Tongue (tissue), 3 donors: Measurements from ENCODE around the gene NUMA1. TPM values are rescaled to one million over a fixed set of nuclear protein-coding genes. Genes with fewer than 3 reads are reported as not detected.

ENCODE experiments used
- DNase-seq: peaks from one replicate; pipeline ENCODE4 v3.0.0-alpha.2; 2015
- small RNA-seq: library from RNA; depleted of rRNA; stranded (forward); fragments of <200 nt; gene quantifications from one replicate; pipeline ENCODE3, GENCODE V24; 2014; ENCODE audit warnings: low replicate concordance
- total RNA-seq: library from RNA; depleted of rRNA; stranded (reverse); fragments of >200 nt; gene quantifications from one replicate; pipeline ENCODE4 v1.2.3, GENCODE V29; 2014

Gene NUMA1
- total RNA-seq, 1 donor from 2014 or later, result 260 TPM

GRCh38 chr11:71963468-71963867 is 116.9 kb downstream of the NUMA1 start:
- no peak for DNase-seq

DNA sequence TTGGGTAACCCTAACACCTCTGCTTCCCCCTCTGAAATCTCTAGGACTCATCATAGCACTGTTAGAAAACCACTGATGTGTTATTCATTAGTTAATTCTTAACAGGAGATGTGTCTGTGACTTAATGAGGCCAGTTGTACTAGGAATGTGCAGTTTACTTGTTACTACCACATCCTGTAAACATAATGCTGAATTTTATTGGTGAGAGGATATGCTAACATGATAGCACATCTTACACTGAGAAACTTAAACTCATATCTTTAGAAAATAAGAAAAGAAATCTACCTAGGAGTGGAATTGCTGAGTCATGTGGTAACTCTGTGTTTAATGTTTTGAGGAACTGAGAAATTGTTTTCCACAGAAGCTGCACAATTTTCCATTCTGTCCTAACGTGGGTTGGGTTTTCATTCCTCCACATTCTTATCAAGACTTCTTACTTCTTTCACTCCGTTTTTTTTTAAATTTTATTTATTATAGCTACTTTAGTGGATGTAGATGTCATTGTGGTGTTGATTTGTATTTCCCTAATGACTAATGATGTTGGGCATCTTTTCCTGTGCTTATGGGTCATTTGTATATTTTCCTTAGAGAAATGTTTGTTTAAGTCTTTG is 117.8 kb downstream of the NUMA1 start:
- DNase-seq, result no peak

DNA sequence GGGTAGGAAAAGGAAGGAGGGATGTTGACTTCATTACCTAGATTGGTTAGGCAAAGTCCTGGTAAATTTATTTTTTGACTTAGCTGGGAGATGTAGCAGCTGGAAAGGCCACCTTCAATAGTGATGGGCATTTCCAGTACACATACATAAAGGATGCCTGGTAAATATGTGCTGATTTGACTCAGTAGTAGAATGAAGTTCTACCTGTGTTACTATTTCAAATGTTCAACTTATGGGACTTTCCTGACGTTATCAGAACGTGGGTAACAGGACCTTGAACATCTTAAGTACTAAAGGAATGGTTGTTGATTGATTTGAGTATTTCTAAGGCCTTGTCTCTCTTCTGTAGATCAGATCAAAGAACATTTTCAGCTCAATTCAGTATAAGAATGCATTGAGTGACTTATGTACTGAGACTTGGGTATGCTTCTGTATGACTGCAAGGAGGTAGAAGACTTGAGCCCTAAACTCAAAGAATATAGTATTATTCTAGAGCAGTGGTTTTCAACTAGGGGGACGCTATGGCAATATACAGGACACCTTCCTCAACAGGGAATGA is 124.4 kb downstream of the NUMA1 start:
- no peak for DNase-seq

Small RNA genes within 50 kb of the gene (small RNA-seq; reads per million reads assigned to genes)
- gene MIR3165 (not detected), gene RNU6-72P (not detected)

Other genes starting within 250 kb of the NUMA1 start
- not detected for gene DEFB108B, start 247.3 kb downstream of the NUMA1 start, total RNA-seq
- gene DEFB131B, start 202.1 kb downstream of the NUMA1 start, total RNA-seq, result not detected
- gene XNDC1N, start 151.9 kb downstream of the NUMA1 start, total RNA-seq, result 9.4 TPM
- 27.7 TPM for gene RNF121, start 151.5 kb downstream of the NUMA1 start, total RNA-seq
- 4.8 TPM for gene IL18BP, start 81.6 kb downstream of the NUMA1 start, total RNA-seq
- 8.8 TPM for gene LRRC51, start 308 bp upstream of the NUMA1 start, total RNA-seq
- gene LAMTOR1, start 22.8 kb upstream of the NUMA1 start, total RNA-seq, result 40.7 TPM
- gene TOMT, start 25.4 kb upstream of the NUMA1 start, total RNA-seq, result not detected
- 13.5 TPM for gene ANAPC15, start 32.2 kb upstream of the NUMA1 start, total RNA-seq
- gene FOLR3, start 55.2 kb upstream of the NUMA1 start, total RNA-seq, result not detected
- 1.6 TPM for gene FOLR1, start 111.6 kb upstream of the NUMA1 start, total RNA-seq
- gene FOLR2, start 136.3 kb upstream of the NUMA1 start, total RNA-seq, result 5.6 TPM
- 77.6 TPM for gene INPPL1, start 144.2 kb upstream of the NUMA1 start, total RNA-seq
- gene PHOX2A, start 163.6 kb upstream of the NUMA1 start, total RNA-seq, result not detected